A172 (cell line): ENCODE results near the gene MNX1. TPM values are rescaled to one million over a fixed set of nuclear protein-coding genes. Genes with fewer than 3 reads are reported as not detected.
A peak's percentile ranks its signal among the peaks of the same experiment; 100 is the strongest.

Experiments
- DNase-seq: peaks from one replicate; pipeline ENCODE4 v3.0.0-alpha.2; 2015; ENCODE audit warnings: low spot score
- total RNA-seq: library from RNA; depleted of rRNA; stranded (reverse); fragments of >200 nt; shearing (Covaris generic); gene quantifications from 2 replicates; pipeline ENCODE4 v1.2.3, GENCODE V29; 2014; rRNA removed

Gene MNX1
- total RNA-seq, result 0.90 and 1.6 TPM in 2 replicates

DNA sequence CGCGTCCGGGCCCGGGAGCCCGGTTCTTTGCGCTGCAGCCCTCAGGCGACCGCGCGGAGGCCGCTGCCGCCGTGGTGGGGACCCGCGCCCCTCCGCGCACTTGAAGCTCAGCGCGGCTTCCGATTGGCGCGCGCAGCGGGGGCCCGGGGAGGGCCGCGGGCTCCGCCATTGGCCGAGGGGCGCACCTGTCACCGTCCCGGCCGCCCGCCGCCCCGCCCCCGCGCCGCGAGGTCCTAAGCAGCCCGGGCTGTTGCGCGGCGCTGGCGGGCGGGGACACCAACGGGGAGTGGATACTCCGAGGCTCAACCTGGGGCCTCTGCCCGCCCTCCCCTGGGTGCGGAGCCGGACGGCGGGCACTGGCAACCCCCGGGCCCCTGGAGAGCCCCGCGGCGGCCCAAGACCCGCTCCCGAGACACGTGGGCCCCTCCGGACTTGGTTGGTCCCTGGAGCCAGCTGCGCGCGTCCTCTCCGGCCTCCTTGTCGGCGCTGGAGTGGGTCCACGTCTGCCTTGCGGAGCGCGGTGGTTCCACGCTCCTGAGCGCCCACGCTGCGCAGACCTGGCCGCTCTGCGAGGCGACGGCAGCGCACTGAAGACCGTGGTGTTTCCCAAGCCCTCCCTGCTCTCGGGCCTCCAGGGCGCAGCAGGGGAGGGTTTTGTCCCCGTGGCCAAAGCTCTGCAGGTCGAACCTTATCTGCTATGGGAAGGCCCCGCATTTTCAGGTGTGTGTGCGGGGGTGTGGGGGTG, at the start of gene MNX1:
Gene MNX1 (minus strand): TSS at position 76 of the 745 bp plus-strand sequence. CDS start 313 bp downstream, outside the sequence.
- peak; percentile 55 for DNase-seq

- no peak for DNase-seq
Observed at GRCh38 chr7:157059534-157059933, 49.1 kb upstream of the MNX1 start.

- no peak for DNase-seq
Observed at GRCh38 chr7:157058701-157059100, 48.2 kb upstream of the MNX1 start.

DNA sequence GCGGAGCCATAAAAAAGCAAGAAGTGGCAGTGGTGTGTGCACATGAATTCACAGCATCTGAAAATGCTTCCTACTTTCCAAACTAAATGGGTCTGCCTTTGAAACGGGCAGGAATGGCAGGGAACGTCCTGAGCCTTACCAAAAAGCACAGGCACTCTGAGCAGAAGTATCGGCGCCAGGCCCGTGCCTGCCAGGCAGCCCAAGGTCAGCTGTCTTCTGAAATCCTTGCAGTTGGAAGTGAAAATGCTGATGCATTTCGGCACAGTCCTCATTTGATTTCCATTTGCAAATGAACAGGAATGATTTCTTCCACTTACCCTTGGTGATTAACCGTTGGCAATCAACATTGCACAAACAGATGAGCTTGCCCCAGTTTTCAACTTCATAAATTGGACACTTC, 47.6 kb upstream of the MNX1 start:
- DNase-seq, result no peak

- no peak for DNase-seq
Observed at GRCh38 chr7:157056957-157057902, 46.8 kb upstream of the MNX1 start.

GRCh38 chr7:157056246-157056645, 45.8 kb upstream of the MNX1 start:
- DNase-seq, result no peak

DNA sequence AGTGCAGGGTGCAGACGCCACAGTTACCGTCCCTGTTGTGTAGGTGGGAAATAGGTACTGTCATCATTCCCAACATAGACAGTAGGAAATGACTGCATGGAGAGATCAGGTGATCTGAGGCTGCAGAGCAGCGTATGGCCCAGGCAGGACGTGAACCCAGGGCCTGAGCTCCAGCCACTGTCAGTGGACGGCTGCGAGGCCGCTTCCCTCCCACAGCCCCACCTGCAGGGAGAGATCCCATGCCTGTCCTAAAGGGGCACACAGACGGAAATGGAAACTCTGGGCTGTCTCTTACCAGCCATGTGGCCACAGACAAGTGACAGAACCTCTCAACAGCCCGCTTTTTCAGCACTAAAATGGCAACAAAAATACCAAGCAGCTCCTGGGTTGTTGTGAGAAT, 44.5 kb upstream of the MNX1 start:
- DNase-seq, result no peak

DNA sequence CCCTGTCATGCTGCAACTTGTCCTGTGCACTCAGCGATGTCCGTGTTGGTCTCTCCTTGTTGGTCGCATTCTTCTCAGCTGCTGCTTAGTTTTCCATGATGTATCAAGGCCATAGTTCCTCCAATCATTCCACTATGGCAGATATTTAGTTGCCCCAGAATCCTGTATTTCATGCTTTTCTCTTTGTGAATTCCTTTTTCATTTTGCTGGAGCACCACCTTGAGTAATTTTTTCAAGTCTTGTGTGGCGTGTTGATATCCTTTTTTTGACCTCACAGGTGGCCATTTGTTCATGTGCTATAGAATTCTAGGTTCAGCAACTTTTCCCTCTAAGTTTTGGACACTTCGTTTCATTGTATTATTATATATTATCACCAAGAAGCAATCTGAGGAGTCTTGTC, 42.7 kb upstream of the MNX1 start:
- DNase-seq, result no peak

DNA sequence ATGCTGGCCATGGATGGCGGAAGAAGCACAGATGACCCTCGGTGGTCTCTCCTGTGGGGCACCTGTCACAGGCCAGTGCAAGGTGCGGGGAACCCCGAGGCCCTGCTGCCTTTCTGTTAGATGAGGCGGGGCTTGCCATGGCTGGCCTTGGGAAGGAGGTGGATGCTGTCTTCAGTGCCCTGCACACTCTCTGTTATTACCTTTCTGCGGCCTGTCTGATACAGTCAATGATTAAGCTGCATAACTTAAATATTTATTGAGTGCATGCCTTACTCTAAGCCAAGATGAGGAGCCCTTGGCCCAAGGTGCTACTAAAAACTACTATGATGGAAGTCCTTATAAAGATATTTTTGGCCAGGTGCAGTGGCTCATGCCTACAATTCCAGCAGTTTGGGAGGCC, 36.7 kb upstream of the MNX1 start:
- DNase-seq, result no peak

DNA sequence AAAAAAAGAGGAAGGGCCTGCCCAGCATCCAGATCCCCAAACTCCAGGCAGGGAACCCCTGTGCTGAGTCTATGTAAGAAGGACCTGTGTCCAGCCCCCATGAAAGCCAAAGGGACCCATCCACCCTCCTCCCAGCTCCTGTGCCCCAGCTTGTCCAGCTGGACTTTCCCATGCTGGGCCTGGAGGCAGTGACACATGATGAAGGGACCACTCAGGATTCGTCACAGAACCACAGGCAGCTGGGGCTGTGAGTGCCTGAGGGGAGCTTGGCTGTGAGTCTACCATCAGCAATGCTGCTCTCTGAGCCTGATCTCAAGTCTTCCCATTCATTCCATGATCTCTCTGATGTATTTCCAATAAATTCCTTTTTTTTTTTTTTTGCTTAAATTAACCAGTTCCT, 36.2 kb upstream of the MNX1 start:
- peak; percentile 9 for DNase-seq

DNA sequence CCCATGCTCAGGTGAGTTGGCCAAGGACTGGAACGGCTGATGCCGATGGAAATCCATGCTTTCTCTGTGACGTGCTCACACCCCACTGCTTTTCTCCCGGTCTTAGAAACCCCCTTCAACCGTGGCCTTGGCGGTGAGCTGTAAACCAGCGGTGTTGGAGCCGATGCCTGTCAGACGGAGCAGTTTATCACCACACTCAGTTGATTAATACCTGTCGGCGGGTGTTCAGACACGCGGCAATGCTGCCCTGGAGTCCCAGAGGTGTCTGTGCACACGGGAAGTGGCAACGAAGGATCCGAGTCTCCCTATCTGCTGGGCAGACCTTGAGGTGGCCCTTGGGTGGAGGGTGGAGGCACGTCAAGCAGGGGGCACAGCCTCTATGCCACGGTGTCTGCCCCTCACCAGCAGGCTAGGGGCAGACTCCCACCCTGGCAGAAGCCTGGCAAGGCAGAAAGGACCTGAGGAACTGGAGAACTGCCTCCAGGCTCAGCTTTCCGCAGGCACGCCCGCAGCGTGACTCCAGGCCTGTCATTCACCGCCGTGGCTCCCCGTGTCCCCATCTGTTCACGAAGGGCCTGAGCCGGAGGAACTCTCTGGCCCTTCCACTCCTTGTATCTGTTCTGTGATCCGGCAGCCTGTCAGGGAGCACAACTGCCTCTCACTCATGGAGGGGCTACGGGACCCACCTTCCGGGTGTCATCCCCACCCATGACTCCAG, 34.6 kb upstream of the MNX1 start:
- no peak for DNase-seq

- no peak for DNase-seq
Observed at GRCh38 chr7:157044147-157044687, 33.8 kb upstream of the MNX1 start.

DNA sequence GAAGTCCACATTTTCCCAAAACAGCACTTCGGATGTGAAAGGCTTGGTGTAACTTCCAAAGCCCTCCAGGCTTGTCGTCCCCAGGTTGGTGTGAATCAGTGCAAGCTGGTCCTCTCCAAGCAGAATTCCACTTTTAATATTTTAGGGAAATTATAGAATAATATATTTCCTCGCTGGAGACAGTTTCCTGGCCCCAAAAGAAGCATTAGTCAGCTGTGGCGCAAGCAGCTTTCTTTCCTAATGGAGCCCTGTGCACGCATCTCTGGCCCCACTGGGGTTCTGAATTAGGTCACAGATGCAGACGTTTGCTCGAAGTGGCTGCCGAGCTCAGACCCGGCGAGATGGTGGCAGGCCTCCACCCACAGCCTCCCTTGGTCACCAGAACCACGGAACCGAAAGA, 33.3 kb upstream of the MNX1 start:
- no peak for DNase-seq

GRCh38 chr7:157041514-157042277, 31.2 kb upstream of the MNX1 start:
- no peak for DNase-seq

DNA sequence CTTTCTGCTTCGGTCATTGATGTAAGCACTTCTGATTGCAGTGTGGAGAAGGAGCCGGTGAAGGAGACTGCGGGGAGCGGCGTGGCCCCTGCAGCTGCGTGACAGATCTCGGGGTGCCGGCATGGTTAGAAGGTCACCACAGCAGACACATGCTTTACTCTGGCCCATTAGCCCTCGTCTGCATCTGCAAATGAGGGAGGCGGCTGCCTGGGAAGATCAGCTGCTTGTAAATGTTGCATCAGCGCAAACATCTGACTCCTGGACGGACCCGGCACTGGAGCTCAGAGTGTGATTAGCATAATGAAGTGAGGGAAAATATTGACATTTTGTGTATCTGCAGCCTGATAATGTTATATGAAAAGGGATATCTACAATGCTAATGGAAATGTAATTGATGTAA, 30.5 kb upstream of the MNX1 start:
- DNase-seq, result no peak

- no peak for DNase-seq
Observed at GRCh38 chr7:157037635-157038034, 27.2 kb upstream of the MNX1 start.

GRCh38 chr7:157037028-157037427, 26.6 kb upstream of the MNX1 start:
- DNase-seq, result no peak

GRCh38 chr7:157035979-157036378, 25.5 kb upstream of the MNX1 start:
- no peak for DNase-seq

- no peak for DNase-seq
Observed at GRCh38 chr7:157035302-157035701, 24.8 kb upstream of the MNX1 start.

GRCh38 chr7:157033483-157034473, 23.3 kb upstream of the MNX1 start:
- DNase-seq, result no peak
